Skeletal muscle cell (primary cell): ENCODE data around the gene ARHGEF6.

Experiments
- DNase-seq: peaks from one replicate; pipeline ENCODE4 v3.0.0-alpha.2; 2010; ENCODE audit warnings: low read depth
- H3K4me3 ChIP-seq: 2 replicates; pipeline ENCODE4 v1.5.1; 2011; ENCODE audit warnings: low read depth, mild to moderate bottlenecking, control low read depth, low read length, moderate library complexity

The ARHGEF6 gene

DNA sequence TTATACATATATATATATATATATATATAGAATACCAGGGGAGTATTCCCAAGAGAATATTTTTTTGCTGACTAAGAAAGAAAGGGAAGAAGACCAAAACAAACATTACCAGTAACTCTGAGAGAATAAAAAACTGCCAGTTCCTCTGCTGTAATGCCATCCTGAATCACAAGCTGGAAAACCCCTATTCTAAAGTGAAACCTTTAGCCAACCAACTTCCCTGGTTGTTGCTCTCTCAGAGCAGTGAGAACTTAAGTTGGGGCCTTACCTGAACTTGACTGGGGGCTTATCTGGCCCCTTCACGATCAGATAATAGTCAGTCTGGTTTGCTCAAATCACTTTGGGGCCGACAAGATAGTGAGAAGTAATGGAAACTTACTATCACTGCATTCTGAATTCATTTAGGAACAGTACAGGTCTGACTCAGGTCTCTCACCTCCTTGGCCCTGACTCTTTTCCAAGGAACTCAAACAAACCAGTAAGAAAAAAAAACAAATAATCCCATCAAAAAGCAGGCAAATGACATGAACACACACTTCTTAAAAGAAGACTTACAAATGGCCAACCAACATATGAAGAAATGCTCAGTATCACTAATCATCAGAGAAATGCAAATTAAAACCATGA is 70.3 kb downstream of the ARHGEF6 start:
- H3K4me3 ChIP-seq = no peak overlapping the region
- DNase-seq = peak; percentile 19

DNA sequence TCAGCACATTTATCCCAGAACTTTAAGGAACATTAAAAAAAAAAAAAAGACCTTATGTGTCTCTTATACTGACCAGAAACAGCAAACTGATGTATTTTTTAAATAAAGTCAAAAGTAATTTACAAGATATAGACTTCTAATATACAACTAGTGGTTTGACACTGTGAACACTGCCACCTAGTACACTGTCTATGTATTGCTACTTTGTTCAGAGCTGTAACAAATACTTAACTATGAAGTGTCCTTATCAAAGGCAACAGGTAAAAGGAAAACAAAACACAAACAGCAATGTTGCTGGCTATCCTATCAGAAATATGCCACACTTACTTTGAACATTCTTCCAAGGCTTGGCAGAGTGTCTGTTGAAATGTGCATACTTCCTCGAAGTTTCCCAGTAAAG is 72.4 kb downstream of the ARHGEF6 start:
- DNase-seq = no peak
- H3K4me3 ChIP-seq = no peak overlapping the region

DNA sequence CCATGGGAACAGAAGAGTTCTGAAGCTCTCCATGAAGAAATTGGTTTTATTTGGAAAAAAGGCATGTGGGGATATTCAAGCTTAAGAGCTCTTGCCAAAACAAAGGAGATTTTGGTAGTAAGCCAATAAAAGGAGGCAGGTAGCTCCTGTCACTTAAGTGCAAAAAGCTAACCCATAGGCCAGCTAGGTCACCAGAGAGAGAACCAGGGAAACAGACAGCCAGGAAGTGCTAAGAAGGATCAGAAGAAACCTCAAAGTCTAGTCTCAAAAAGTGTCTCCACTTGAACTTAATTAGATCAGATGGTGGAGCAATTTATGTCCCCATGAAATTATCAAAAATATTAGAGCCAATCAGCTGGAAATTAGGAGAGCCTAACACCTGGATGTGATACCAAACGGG is 83.6 kb downstream of the ARHGEF6 start:
- no peak overlapping the region for H3K4me3 ChIP-seq
- no peak for DNase-seq

DNA sequence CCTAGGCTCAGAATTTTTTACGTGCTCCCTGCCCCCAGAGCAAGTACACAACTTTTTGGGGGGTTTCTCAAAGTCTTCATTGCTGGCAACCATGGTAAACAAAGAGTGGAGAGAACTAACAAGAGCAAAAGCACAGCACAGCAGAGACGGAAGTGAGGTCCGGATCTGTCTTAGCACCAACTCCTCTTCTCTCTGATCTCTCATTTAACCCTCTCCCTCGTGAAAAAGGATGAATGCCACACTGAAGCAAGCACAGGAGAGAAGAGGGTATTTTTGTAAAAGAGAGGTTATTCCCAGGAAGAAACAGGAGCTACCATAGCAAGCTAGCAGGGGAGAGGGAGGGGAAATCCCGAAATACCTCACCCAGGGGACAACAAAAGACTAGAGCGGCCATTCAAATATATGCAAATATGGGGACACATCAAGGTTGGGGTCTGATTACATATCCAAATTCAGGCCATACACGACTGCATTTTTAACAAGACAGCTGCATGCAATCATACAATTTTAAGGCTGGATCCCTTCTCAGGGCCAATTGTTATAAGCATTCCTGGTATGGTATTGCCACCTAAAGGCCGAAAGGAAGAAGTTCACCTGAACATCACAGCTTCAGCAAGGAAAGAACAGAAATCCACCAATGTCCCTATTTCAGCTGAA is 86.2 kb downstream of the ARHGEF6 start:
- no peak overlapping the region for H3K4me3 ChIP-seq
- DNase-seq = peak; percentile 20

DNA sequence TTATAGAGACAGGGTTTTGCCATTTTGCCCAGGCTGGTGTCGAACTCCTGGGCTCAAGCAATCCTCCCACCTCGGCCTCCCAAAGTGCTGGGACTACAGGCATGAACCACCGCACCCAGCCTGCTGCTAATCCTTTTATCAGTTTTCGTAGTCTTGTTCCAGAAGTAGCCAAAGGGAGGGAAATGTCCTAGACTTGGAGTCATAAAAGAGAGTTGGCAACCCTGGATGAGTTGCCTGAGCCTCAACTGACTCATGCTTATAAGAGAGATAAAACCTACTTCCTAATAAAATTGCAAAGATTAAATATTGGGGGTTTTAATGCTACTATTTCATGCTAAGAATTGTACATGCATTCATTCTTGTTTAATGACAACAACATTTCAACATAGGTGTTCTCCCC is 88.5 kb downstream of the ARHGEF6 start:
- no peak overlapping the region for H3K4me3 ChIP-seq
- no peak for DNase-seq

DNA sequence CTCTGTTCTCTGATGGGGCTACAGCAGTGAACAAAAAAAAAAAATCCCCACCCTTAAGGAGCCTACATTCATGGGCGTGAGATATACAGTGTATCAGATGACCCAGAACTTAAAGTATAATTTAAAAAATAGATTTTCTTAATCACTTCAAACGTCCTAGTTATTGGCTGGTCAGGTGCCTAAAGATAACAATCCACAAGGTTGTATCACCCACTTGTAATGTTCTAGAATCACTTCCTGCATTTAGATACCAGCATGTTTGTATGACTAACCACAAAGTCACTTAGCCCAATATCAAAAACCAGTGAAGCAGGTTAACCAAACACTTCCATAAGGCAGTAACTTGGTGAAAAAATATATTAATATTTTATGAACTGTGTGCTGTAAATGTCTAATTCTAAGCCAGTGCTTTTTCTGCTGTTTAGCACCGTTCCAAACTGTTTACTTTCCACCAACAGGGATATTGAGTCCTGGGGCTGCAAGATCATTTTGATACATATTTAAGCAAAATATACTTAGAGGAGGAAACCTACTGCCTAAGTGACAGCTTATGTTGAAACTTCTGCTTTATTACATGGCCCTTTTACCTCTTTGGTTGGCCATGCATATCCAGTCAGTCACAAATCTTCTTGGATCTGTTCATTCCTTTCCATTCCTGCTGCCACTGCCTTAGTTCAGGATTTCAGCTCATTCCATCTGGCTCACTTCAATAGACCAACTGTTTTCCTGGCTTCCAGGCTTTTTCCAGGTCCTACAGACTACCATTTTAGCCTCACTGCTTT is 89.5 kb downstream of the ARHGEF6 start:
- H3K4me3 ChIP-seq = no peak overlapping the region
- DNase-seq = no peak

DNA sequence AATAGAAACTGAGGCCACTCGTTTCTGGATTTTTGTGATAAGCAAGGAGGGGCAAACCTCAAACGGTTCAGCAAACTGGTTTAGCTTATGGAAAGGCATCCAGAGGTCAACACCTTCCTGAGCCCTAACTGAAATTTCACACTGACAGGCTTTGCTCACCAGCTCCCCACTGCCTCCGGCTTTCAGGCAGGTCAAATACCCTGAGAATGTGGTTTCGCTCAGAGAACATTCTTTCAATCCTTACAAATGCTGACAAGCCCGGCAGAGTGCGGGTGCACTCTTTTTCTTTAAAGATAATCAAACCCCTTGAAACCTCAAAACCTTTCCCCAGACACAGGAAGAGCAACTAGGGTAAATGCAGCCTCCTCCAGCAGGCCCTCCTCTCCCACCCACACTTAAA is 91.3 kb downstream of the ARHGEF6 start:
- peak; percentile 32 for DNase-seq
- no peak overlapping the region for H3K4me3 ChIP-seq

DNA sequence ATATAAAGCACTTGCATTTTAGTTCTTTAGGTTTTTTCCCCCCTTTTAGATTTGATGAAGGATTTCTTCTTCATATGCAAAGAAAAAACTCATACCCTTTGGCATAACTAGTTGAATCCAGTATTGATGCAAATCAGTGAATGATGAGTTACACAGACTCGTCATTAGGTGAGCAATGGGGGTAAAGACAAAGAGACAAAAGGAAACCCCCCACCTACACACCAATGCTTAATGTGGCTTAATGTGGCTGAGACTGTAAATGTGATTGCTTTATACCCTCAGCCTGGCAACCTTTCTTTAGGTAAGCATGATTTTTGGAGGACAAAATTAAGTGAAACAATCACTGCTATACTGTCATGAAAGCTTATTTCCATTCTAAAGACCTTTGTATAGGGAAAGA is 93.3 kb downstream of the ARHGEF6 start:
- H3K4me3 ChIP-seq = no peak overlapping the region
- no peak for DNase-seq

DNA sequence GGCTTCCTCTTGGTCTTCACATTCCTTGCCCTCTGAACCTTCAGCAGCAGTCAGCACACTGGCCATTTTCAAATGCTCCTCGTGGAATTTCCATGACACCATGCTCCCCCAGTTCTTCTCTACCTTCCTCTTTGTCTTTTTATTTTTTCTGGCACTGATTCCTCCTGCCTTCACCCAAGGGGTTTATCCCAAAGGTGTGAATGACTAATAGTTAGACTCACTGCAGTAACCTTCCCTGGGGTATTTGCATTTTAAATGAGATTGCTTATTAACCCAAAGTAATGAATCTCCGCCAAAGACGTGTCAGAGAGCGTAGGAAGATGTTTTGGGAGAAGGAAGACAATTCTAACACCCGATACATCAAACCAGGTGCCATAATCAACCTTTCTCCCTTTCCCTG is 96.6 kb downstream of the ARHGEF6 start:
- DNase-seq = no peak

DNA sequence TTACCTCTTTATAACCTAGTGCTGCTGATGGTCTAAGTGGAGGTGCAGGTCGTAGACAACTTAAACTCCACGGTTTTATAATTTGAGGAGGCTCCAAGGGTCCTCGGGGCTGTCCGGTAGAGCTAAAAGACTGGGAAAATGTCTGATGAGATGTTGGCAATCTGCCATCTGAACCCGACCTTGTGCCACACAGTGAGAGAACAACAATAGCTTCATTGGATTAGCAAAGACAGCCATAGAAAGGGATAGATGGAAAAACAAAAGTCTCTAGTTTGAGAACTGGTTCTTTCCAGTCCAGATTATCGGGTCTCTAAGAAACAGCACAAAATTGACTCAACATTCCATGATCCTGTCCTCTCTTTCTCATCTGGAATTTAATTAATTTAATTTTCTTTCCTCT is 101.2 kb downstream of the ARHGEF6 start:
- no peak overlapping the region for H3K4me3 ChIP-seq
- DNase-seq = no peak

More for the DNA sequence above, 96.6 kb downstream of the ARHGEF6 start:
- no peak overlapping the region for H3K4me3 ChIP-seq

DNA sequence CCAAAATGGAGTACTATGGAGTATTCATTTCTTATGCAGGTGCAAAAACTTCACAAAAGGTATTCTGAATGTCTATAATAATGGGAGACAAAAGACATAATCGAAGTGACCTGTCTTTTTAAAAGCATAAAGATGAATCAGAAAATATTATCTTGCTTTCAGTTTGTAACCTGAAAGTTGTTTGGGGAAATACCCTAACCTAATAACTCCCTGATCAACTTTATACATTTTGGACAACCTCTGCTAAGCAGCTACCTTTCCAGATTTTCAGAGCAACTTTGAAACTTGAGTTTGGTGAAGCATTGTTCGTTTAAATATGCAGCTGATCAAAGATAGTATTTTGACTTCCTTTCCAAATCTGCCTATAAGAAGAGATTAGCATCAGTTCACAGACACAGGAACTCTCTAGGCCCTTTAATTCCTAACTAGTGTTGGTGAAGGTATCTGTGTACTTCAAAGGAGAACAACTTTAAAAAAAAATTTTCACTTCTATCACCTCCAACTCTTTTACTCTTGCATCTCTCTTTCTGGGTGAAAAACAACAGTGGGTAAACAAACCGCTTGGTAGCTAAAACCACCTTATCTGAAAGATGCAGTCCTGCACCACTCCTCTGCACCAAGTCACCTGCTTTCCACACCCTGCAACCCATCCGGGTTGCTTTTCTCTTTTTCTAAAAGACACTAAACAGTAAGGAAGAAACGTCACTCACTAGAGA is 106.3 kb downstream of the ARHGEF6 start:
- DNase-seq = no peak
- no peak overlapping the region for H3K4me3 ChIP-seq

DNA sequence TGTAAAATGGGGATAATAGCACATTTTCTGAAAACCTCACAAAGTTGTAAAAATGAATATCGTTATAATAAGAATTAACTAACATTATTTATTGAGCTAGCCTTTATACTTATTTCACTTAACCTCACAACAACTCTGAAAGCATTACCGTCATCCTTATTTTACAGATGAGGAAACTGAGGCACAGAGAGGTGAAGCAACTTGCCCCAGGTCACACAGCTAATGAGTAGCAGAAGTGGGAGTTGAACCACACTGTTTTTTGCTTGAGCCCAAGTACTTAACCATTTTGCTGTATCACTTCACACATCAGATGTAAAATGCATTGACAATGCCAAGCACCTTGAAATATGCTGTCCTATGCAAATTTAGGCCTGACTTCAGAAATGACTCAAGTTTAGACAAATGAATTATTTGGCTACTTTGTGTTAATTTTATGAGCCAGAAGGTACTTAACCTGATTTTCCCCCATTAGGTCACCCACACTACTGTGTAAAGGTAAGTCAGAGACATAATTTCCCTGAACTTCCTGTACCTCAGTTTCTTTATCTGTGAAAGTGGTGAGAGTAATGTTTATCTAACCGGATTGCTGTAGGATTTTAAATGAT is 109.6 kb downstream of the ARHGEF6 start:
- no peak for DNase-seq
- no peak overlapping the region for H3K4me3 ChIP-seq

DNA sequence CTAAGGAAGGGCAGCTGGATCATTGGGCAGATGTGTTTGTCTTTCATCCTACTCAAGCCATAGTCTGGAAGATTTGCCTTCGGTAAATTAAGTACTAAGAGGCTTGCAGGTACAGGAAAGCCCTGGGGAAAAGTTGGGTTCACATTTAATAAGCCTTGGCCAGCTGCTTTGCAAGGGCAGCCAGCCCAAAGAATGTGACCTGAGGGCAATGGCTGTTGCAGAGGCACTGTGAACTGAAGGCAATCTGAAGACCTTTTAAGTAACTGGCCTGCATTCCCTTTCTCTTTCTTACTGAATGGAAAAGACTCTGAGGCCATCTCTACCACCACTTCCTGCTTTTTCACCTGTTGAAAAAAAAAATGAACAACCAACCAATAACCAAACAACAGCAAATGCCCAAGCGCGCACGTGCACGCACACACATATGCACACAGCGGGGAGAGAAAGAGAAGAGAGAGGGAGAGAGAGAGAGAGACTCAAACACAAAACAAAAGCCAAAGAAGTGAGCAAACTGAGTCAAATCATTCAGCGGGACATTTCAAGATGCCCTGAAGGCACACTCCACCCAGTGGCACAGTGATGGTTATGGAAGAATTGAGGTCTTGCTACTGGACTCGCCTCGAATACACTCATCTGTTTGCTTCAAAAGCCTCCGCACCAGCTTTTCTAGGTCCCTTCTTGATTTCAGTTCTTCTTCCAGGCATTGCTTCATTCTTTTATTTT is 113.1 kb downstream of the ARHGEF6 start:
- DNase-seq = no peak
- no peak overlapping the region for H3K4me3 ChIP-seq

DNA sequence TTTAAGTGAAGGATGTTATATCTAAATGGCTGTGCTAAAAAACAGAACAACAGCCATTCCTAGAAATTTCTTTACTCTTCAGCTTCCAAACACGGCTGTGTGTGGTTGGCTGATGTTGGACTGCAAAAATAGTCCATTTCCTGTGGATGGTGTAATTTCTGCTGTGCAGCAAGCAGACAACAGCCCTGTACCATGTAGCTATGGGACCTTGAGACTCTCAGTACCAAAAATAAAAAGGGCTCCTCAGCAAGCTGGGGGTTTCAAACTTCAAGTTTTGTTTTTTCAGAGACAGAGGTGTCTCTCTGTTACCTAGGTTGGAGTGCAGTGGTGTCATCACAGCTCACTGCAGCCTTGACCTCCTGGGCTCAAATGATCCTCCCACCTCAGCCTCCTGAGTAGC is 114.6 kb downstream of the ARHGEF6 start:
- DNase-seq = no peak
- H3K4me3 ChIP-seq = no peak overlapping the region

DNA sequence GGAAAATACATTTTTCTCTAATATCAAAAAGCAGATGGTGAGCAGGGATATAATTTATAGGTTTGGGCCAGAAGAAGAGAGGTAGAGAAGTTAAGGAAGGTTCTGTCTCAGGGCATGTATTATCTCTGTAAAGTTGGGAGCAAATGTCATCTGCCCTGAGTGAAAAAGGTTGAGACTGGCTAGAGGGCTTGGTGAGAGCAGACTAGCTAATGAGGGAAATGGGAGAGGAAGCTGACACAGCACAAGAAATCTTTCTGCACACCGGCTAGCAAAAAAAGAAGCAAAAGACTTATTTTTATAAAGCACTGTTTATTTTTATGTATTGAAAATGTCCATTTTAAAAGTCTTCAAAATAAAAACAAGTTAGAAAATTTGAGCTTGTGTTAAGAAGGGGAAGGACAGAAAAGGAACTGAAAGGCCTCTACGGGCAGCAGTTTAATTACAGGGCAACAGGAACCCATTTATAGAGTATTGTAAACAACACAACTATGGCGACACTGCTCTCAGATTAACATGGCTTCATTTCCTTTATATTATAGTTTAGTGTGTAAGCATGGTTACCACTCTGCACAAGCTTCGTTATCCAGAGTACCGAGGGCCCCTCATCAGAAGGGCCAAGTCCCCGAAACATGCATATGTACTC is 115.4 kb downstream of the ARHGEF6 start:
- DNase-seq = no peak
- H3K4me3 ChIP-seq = no peak overlapping the region

DNA sequence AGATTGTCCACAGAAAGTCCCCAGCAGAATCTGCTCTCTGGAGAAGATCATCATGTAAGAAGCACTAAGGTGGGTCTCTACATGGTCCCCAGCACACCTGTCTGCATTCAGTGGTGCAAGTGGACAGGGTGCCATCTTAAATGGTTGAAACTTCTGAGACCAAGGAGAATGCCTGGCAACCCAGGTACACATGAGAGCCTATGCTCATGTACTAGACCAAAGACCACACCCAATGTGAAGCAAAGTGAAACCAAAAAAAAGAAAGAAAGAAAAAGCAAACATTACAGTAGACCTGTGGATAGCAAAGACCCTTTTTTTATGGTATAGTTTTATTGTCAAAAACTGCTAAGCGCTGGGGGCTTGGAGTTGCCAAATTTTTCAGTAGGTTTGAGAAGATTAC is 117.8 kb downstream of the ARHGEF6 start:
- no peak for DNase-seq
- H3K4me3 ChIP-seq = no peak overlapping the region

DNA sequence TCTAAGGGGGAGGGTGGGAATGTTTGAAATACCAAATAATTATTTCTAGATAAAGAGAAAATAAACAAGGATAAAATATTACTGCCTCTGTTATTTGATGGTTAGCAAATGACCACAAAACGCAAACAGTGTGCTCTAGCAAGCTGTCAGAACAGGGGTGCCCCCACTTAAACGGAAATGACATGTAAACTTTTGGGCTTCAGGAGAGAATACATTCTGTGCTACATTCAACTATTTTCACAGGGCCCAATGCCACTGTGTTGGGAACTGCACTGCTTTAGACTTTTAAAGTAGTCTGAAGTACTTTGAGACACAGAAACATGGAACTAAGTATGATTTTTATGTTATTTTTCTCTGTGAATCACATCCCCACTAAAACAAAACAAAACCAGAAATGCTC is 118.6 kb downstream of the ARHGEF6 start:
- no peak overlapping the region for H3K4me3 ChIP-seq
- DNase-seq = no peak

DNA sequence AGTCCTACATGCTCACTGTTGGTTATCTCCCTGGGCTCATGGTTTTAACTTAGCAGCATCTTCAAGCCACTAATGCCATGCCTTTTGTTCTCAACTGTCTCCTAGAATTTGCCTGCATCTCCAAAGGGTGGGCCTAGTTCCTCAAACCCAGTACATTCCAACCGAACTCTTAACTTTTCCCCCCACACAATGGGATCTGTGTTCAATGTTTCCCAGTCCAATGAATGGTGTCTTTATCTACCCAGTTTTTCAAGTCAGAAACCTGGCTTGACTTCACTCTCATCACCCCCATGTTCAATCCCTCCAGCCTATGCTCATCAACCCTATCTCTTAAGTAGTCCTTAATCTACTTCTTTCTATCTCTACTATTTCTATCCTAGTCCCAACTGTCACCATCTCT is 119.8 kb downstream of the ARHGEF6 start:
- H3K4me3 ChIP-seq = no peak overlapping the region
- DNase-seq = no peak

DNA sequence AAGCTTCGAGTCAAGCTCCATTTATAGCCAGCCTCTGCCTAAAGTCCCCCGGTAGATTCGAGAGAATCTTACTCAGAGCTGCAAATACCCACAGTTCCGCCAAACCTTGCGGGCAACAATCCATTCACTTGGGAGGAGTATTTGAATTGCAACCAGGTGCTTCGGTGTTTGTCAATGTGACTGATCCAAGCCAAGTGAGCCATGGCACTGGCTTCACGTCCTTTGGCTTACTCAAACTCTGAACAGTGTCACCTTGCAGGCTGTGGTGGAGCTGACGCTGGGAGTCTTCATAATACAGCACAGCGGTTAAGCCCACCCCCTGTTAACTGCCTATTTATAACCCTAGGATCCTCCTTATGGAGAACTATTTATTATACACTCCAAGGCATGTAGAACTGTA is 121.6 kb downstream of the ARHGEF6 start:
- no peak overlapping the region for H3K4me3 ChIP-seq
- DNase-seq = no peak
